HFF-Myc (cell line): ENCODE measurements around the gene UBE2L3.
"Not testable (repeated sequence)": the region's sequence is repeated elsewhere in the genome, so short reads cannot be mapped to it uniquely, and the experiment has no call there.

Experiments used
- DNase-seq: peaks from one replicate; pipeline ENCODE4 v3.0.0-alpha.2; 2011; ENCODE audit warnings: low read depth; ENCODE audit errors: extremely low read depth
- H3K4me3 ChIP-seq: replicated peaks from 2 replicates; pipeline ENCODE4 v1.5.1; 2011; ENCODE audit warnings: low read depth, mild to moderate bottlenecking, control low read depth, low read length
- TF ChIP-seq, protein P1 (sequence below): IDR thresholded peaks from 2 replicates; pipeline ENCODE4 v1.5.1; 2012; ENCODE audit warnings: mild to moderate bottlenecking, low read depth, low read length, control low read depth; ENCODE audit errors: missing control alignments

UBE2L3 gene

DNA sequence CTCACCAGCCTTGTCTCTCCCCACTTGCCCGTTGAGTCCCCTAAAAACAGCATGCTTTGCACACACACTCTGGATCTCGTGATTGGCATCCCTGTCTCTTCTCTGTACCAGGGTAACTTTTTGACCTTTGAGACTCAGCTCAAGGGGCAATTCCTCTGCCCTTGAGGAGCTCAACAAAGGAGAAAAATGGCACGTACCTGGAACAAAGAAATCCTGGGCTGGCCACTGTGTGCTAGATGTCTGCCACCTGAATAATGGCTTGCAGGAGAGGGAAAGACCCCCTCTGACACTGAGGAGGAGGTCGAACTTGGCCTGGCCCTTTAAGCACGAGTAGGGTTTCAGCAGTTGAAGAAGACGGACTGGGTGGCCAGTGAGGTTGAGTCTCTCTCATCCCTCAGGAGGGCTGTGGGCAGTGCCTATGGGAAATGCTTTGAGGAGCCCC, 5.8 kb downstream of the UBE2L3 start:
- TF ChIP-seq, protein P1, sequence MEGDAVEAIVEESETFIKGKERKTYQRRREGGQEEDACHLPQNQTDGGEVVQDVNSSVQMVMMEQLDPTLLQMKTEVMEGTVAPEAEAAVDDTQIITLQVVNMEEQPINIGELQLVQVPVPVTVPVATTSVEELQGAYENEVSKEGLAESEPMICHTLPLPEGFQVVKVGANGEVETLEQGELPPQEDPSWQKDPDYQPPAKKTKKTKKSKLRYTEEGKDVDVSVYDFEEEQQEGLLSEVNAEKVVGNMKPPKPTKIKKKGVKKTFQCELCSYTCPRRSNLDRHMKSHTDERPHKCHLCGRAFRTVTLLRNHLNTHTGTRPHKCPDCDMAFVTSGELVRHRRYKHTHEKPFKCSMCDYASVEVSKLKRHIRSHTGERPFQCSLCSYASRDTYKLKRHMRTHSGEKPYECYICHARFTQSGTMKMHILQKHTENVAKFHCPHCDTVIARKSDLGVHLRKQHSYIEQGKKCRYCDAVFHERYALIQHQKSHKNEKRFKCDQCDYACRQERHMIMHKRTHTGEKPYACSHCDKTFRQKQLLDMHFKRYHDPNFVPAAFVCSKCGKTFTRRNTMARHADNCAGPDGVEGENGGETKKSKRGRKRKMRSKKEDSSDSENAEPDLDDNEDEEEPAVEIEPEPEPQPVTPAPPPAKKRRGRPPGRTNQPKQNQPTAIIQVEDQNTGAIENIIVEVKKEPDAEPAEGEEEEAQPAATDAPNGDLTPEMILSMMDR: no peak
- no peak overlapping the region for H3K4me3 ChIP-seq
- DNase-seq: no peak

DNA sequence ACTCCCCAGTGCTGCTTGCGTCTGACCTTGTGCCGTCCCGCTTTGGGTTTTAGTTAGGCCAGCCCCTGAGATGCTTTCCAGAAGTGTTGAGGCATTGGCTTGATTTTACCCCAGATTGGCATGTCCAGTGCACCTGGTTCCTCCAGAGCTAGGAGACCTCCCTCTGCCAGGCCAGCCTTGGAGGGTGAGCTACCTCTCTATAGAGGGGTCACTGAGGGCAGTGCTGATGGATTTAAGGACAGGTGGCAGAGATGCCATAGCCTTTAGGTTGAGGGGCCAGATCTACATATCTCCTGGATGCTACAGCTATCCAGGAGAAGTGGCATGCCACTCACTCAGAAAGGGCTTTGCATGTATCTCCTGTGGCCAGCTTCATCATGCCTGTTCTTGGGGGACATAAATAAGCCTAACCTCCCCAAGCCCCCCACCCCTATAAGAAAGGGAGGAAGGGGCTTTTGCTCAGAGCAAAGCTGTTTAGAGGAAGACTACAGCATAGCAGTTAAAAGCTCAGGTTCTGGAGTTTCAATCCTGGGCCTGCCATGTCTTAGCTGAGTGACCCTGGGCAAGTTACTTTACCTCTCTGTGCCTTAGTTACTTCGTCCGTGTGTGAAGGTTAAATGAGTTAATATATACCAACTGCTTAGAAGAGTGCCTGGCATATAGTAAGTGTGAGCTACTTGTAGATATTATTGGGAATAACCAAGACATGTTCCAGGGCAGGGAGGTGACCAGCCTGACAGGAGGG, 6.4 kb downstream of the UBE2L3 start:
- TF ChIP-seq, protein P1: no peak
- no peak for DNase-seq
- H3K4me3 ChIP-seq: no peak overlapping the region

DNA sequence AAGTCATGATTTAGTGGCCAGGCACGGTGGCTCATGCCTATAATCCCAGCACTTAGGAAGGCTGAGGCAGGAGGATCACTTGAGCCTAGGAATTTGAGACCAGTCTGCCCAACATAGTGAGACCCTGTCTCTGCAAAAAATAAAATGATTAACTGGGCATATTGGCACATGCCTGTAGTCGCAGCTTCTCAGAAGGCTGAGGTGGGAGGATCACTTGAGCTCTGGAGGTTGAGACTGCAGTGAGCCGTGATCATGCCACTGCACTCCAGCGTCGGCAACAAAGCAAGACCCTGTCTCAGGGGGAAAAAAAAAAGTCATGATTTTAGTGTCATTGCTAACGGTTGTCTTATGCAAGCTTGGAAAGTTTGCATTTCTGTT, 11.9 kb downstream of the UBE2L3 start:
- no peak for DNase-seq
- no peak overlapping the region for H3K4me3 ChIP-seq
- TF ChIP-seq, protein P1: no peak

DNA sequence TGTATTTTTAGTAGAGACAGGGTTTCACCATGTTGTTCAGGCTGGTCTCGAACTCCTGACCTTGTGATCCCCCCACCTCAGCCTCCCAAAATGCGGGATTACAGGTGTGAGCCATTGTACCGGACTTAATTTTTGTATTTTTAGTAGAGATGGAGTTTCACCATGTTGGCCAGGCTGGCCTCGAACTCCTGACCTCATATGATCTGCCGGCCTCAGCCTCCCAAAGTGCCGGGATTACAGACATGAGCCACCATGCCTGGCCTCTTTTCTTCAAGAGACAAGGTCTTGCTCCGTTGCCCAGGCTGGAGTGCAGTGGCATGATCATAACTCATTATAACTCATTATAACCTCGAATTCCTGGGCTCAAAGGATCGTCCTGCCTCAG, 13.1 kb downstream of the UBE2L3 start:
- DNase-seq, H3K4me3 ChIP-seq: not testable (repeated sequence)

DNA sequence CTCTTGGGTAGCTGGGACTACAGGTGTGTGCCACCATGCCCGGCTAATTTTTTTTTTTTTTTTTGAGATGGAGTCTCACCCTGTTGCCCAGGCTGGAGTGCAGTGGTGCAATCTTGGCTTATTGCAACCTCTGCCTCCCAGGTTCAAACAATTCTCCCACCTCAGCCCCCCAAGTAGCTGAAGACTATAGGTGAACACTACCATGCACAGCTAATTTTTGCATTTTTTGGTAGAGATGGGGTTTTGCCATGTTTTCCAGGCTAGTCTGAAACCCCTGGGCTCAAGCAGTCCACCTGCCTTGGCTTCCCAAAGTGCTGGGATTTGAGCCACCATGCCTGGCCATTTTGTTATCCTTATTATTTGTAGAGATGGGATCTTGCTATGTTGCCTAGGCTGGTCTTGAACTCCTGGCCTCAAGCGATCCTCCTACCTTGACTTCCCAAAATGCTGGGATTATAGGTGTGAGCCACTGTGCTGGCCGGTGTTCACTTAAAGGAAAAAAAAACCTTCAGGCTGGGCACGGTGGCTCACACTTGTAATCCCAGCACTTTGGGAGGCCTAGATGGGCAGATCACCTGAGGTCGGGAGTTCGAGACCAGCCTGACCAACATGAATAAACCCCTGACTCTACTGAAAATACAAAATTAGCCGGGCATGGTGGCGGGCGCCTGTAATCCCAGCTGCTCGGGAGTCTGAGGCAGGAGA, 13.6 kb downstream of the UBE2L3 start:
- DNase-seq, H3K4me3 ChIP-seq: not testable (repeated sequence)

DNA sequence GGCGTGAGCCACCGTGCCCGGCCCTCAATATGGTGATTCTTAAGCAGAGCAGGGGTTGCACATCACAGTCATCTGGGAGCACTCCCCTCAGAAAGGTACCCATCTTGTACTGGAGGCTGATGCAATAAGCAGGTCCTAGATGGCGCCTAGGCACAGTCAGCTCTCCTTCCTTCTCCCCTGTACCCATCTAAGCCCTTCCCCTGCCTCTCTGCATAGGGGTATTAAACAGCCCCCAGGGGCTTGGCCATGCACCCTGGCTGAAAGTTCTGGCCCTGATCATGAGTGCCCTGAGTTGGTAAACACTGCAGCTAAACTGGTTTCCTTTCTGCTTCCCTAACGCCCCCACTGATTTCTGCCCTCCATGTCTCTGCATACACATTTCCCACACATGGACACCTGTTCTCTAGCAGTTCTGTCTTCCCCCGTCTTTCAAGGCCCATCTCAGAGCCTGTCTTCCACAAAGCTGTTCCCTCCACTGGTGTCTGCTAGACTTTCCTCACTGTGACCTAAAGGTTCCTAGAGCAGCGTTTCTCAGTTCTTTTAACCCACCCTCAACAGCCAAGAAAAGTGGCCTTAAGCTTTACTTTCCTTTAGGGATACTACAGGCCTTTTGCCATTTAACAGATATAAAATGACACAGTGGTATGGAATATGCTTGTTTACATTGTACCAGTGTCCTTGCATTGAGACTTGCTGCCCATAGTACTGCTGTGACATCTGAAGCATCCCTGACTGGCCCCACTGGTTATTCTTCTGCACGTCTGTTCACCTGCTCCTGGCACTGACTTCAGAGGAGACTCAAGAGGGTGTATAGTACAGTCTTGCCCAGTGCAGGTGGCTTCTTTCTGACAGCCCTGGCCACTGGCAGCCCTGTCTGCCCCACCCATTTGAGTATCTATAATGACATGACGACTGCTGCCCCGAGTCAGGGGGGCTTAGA, 15.6 kb downstream of the UBE2L3 start:
- H3K4me3 ChIP-seq: no peak overlapping the region
- TF ChIP-seq, protein P1: no peak
- no peak for DNase-seq

DNA sequence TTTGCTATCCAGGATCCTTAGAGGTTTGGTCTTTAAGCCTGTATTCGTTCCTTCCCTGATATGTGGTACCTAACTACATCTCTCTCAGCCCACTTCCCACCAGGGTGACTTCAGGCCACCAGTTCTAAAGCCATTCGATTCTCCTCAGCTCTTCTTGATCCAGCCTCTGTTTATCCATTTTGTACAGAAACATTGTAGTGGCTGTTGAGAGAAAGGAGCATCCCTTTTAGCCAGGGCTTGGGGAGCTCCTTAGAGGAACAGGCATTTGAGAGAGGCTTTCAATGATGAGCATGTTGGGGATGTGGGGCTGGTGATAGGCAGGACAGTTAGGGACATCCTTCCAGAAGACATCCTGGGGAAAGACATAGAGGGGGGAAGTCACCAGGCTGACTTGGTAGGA, 17.9 kb downstream of the UBE2L3 start:
- H3K4me3 ChIP-seq: no peak overlapping the region
- DNase-seq: no peak
- TF ChIP-seq, protein P1: no peak
